IMR-90 (cell line): ENCODE results near the gene CEBPE.

Source experiments
- FOS ChIP-seq: fragments of 150-350 bp; IDR thresholded peaks from 2 replicates; pipeline ENCODE4 v1.6.1; 2016; ENCODE audit warnings: low read depth, low read length
- POLR2A ChIP-seq: IDR thresholded peaks from 2 replicates; pipeline ENCODE4 v1.6.1; 2012; ENCODE audit warnings: mild to moderate bottlenecking, low read depth, low read length
- RFX5 ChIP-seq: IDR thresholded peaks from 2 replicates; pipeline ENCODE4 v1.8.0; 2012; ENCODE audit warnings: low read depth, mild to moderate bottlenecking, low read length, moderate library complexity
- SMC3 ChIP-seq: fragments of 150-350 bp; IDR thresholded peaks from 2 replicates; pipeline ENCODE4 v1.6.1; 2016; ENCODE audit warnings: low read depth, mild to moderate bottlenecking, antibody characterized with exemption, low read length, moderate library complexity
- USF2 ChIP-seq: fragments of 150-350 bp; IDR thresholded peaks from 2 replicates; pipeline ENCODE4 v1.6.1; 2017; ENCODE audit warnings: mild to moderate bottlenecking, antibody characterized with exemption, low read length, low read depth
- TF ChIP-seq, protein P1 (sequence below): conservative IDR thresholded peaks from 2 replicates; pipeline ENCODE4 v1.5.1; 2012; ENCODE audit warnings: mild to moderate bottlenecking, low read depth, low read length, improper control_type of control experiment
- TF ChIP-seq, protein P2 (sequence below): fragments of 150-350 bp; IDR thresholded peaks from 2 replicates; pipeline ENCODE4 v1.6.1; 2016; ENCODE audit warnings: low read depth, mild to moderate bottlenecking, low read length, moderate library complexity, borderline replicate concordance

DNA sequence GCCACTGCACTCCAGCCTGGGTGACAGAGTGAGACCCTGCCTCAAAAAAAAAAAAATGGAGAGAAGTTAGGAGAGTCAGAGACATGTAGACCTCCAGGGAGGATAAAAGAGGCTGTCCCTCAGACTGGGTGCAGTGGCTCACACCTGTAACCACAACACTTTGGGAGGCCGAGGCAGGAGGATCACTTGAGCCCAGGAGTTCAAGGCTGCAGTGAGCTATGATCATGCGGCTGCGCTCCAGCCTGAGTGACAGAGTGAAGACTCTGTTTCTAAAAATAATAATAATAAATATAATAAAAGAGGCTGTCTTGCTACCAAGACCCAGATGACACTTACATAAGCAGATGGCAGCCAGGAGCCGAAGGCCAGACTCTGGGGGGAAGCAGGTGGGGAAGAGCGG lies 45.9 kb upstream of the CEBPE start:
- TF ChIP-seq, protein P1, sequence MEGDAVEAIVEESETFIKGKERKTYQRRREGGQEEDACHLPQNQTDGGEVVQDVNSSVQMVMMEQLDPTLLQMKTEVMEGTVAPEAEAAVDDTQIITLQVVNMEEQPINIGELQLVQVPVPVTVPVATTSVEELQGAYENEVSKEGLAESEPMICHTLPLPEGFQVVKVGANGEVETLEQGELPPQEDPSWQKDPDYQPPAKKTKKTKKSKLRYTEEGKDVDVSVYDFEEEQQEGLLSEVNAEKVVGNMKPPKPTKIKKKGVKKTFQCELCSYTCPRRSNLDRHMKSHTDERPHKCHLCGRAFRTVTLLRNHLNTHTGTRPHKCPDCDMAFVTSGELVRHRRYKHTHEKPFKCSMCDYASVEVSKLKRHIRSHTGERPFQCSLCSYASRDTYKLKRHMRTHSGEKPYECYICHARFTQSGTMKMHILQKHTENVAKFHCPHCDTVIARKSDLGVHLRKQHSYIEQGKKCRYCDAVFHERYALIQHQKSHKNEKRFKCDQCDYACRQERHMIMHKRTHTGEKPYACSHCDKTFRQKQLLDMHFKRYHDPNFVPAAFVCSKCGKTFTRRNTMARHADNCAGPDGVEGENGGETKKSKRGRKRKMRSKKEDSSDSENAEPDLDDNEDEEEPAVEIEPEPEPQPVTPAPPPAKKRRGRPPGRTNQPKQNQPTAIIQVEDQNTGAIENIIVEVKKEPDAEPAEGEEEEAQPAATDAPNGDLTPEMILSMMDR, result no peak
- no peak for TF ChIP-seq SMC3
- TF ChIP-seq, protein P2, sequence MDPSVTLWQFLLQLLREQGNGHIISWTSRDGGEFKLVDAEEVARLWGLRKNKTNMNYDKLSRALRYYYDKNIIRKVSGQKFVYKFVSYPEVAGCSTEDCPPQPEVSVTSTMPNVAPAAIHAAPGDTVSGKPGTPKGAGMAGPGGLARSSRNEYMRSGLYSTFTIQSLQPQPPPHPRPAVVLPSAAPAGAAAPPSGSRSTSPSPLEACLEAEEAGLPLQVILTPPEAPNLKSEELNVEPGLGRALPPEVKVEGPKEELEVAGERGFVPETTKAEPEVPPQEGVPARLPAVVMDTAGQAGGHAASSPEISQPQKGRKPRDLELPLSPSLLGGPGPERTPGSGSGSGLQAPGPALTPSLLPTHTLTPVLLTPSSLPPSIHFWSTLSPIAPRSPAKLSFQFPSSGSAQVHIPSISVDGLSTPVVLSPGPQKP, result no peak
- no peak for TF ChIP-seq RFX5
- TF ChIP-seq POLR2A, result no peak
- TF ChIP-seq USF2, result no peak
- TF ChIP-seq FOS, result no peak
